Tibial nerve (tissue), 4 donors: ENCODE data around the gene CDH8.

Experiments
- EP300 ChIP-seq, 2 donors: sonication (generic); formaldehyde crosslinking; IDR thresholded peaks; one replicate each; pipeline ENCODE4 v1.6.1; 2017; ENCODE audit warnings: antibody characterized with exemption in 2 of 2, mild to moderate bottlenecking in 1 of 2
- POLR2A ChIP-seq, 2 donors: fragments of 450-650 bp; IDR thresholded peaks; one replicate each; pipeline ENCODE4 v1.6.1; 2017; ENCODE audit warnings: antibody characterized with exemption in 2 of 2, mild to moderate bottlenecking in 2 of 2, moderate library complexity in 2 of 2
- TF ChIP-seq, protein P1 (sequence below), 5 experiments: fragments of 200-600 bp in 3 of 5; fragments of 450-650 bp in 2 of 5; sonication (generic) in 3 of 5; IDR thresholded peaks; one replicate each; pipeline ENCODE4 v1.5.1; 2016 to 2019; ENCODE audit warnings: antibody characterized with exemption in 5 of 5, mild to moderate bottlenecking in 3 of 5, moderate library complexity in 2 of 5

GRCh38 chr16:61858988-61859387, 177.2 kb downstream of the CDH8 start:
- TF ChIP-seq, protein P1, sequence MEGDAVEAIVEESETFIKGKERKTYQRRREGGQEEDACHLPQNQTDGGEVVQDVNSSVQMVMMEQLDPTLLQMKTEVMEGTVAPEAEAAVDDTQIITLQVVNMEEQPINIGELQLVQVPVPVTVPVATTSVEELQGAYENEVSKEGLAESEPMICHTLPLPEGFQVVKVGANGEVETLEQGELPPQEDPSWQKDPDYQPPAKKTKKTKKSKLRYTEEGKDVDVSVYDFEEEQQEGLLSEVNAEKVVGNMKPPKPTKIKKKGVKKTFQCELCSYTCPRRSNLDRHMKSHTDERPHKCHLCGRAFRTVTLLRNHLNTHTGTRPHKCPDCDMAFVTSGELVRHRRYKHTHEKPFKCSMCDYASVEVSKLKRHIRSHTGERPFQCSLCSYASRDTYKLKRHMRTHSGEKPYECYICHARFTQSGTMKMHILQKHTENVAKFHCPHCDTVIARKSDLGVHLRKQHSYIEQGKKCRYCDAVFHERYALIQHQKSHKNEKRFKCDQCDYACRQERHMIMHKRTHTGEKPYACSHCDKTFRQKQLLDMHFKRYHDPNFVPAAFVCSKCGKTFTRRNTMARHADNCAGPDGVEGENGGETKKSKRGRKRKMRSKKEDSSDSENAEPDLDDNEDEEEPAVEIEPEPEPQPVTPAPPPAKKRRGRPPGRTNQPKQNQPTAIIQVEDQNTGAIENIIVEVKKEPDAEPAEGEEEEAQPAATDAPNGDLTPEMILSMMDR (IDR thresholded peaks at IDR 0.05), result no peak
- TF ChIP-seq POLR2A (IDR thresholded peaks at IDR 0.05), result no peak
- no peak for TF ChIP-seq EP300 (IDR thresholded peaks at IDR 0.05)
